Coronary artery (tissue), 2 donors: ENCODE data around the gene ARL15.

ENCODE experiments used
- DNase-seq: peaks from one replicate; pipeline ENCODE4 v3.0.0-alpha.2; 2017; ENCODE audit warnings: low spot score
- H3K27ac ChIP-seq, 2 donors: fragments of 200-600 bp; sonication (generic); one replicate each; pipeline ENCODE4 v1.5.1; 2016 to 2019
- H3K4me3 ChIP-seq: fragments of 200-600 bp; sonication (generic); 2 replicates; pipeline ENCODE4 v1.5.1; 2016; ENCODE audit warnings: mild to moderate bottlenecking, moderate library complexity
- CTCF ChIP-seq: fragments of 200-600 bp; sonication (generic); IDR thresholded peaks from one replicate; pipeline ENCODE4 v1.5.1; 2019; ENCODE audit warnings: antibody characterized with exemption

Gene ARL15

GRCh38 chr5:54001976-54002775 lies 308.2 kb downstream of the ARL15 start:
- Histone ChIP-seq H3K4me3 (no peak overlapping the region), H3K27ac (no peak overlapping the region)
- DNase-seq, result no peak
- TF ChIP-seq CTCF, result no peak

- DNase-seq, result no peak
- H3K4me3 ChIP-seq, result no peak overlapping the region
- H3K27ac ChIP-seq, result no peak overlapping the region
- TF ChIP-seq CTCF, result no peak
These were observed 310.4 kb downstream of the ARL15 start for GRCh38 chr5:54000011-54000410.

- no peak for TF ChIP-seq CTCF
- Histone ChIP-seq H3K27ac (no peak overlapping the region), H3K4me3 (no peak overlapping the region)
- no peak for DNase-seq
These were observed 312.4 kb downstream of the ARL15 start for GRCh38 chr5:53997736-53998627.

- DNase-seq, result no peak
- Histone ChIP-seq H3K27ac (no peak overlapping the region), H3K4me3 (no peak overlapping the region)
- TF ChIP-seq CTCF, result no peak
These were observed 314.4 kb downstream of the ARL15 start for GRCh38 chr5:53996008-53996407.

- no peak for TF ChIP-seq CTCF
- Histone ChIP-seq H3K27ac (no peak overlapping the region), H3K4me3 (no peak overlapping the region)
- DNase-seq, result no peak
These were observed 316.2 kb downstream of the ARL15 start for GRCh38 chr5:53994148-53994547.

GRCh38 chr5:53991942-53992341 lies 318.4 kb downstream of the ARL15 start:
- TF ChIP-seq CTCF, result no peak
- DNase-seq, result no peak
- Histone ChIP-seq H3K4me3 (no peak overlapping the region), H3K27ac (no peak overlapping the region)
